Neural cell (in vitro differentiated cells): ENCODE results near the gene PTOV1.

Source experiments
- CTCF ChIP-seq: fragments of 450-650 bp; IDR thresholded peaks from 2 replicates; pipeline ENCODE4 v1.5.1; 2014; ENCODE audit warnings: antibody characterized with exemption, mild to moderate bottlenecking, moderate library complexity; ENCODE audit not compliant: poor library complexity, severe bottlenecking
- EP300 ChIP-seq: fragments of 450-650 bp; conservative IDR thresholded peaks from 2 replicates; pipeline ENCODE4 v1.6.1; 2014; ENCODE audit warnings: antibody characterized with exemption, mild to moderate bottlenecking, moderate library complexity; ENCODE audit not compliant: poor library complexity, severe bottlenecking
- EZH2 ChIP-seq: fragments of 200-600, 300-800 bp; shearing (Covaris generic), sonication (generic); IDR thresholded peaks from 2 replicates; pipeline ENCODE4 v1.6.1; 2014; ENCODE audit warnings: antibody characterized with exemption, low read length, borderline replicate concordance, mild to moderate bottlenecking; ENCODE audit not compliant: insufficient read depth, poor library complexity, severe bottlenecking
- POLR2AphosphoS5 ChIP-seq: IDR thresholded peaks from 2 replicates; pipeline ENCODE4 v1.6.1; 2012
- RAD21 ChIP-seq: fragments of 450-650 bp; conservative IDR thresholded peaks from 2 replicates; pipeline ENCODE4 v1.6.1; 2014; ENCODE audit warnings: antibody characterized with exemption, mild to moderate bottlenecking, moderate library complexity
- REST ChIP-seq: IDR thresholded peaks from 2 replicates; pipeline ENCODE4 v1.6.1; 2012; ENCODE audit warnings: borderline replicate concordance
- TAF1 ChIP-seq: IDR thresholded peaks from 2 replicates; pipeline ENCODE4 v1.6.1; 2012; ENCODE audit warnings: low read depth

GRCh38 chr19:49889038-49889686 lies 38.2 kb downstream of the PTOV1 start:
- TF ChIP-seq CTCF (no peak), EP300 (no peak), RAD21 (no peak), REST (no peak), POLR2AphosphoS5 (no peak), EZH2 (no peak), TAF1 (no peak)
